NOMO-1 (cell line): ENCODE data around the gene AMIGO2.
"Not testable (repeated sequence)": the region's sequence is repeated elsewhere in the genome, so short reads cannot be mapped to it uniquely, and the experiment has no call there.

Experiments used
- DNase-seq, 2 experiments: peaks; one replicate each; lab custom pipeline; 2025; ENCODE audit not compliant: unreplicated experiment in 2 of 2; lab: John Stamatoyannopoulos, UW

Gene AMIGO2, protein sequence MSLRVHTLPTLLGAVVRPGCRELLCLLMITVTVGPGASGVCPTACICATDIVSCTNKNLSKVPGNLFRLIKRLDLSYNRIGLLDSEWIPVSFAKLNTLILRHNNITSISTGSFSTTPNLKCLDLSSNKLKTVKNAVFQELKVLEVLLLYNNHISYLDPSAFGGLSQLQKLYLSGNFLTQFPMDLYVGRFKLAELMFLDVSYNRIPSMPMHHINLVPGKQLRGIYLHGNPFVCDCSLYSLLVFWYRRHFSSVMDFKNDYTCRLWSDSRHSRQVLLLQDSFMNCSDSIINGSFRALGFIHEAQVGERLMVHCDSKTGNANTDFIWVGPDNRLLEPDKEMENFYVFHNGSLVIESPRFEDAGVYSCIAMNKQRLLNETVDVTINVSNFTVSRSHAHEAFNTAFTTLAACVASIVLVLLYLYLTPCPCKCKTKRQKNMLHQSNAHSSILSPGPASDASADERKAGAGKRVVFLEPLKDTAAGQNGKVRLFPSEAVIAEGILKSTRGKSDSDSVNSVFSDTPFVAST

DNA sequence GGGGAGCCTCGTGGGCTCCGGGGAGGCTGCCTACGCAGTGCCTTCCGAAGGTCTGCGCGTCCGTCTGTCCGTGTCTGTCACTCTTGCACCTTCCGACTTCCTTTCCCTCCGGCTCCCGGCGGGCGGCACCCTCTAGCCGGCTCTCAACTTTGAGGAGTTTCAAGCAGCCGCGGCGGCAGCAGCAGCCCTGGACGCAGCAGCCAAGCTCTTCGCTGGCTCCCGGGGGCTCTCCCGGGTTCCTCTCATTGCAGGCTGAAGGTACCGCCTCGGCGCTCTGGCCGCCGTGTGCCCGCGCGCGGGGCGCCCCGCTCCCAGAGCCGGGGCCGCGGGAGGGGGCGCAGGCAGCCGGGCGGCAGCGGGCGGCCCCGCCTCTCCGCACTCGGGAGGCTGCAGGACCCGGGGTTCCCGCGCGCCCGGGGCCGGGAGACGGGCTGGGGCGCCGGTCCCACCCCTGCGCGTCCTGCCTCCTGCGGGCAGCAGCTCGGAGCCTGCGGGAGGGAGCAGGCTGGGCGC is at the start of gene AMIGO2, which contains the start of gene PCED1B:
Gene AMIGO2, minus strand, starts transcription at position 492 of the 513 bp plus-strand sequence. CDS start 957 bp downstream, outside the sequence.
Gene PCED1B, plus strand, starts transcription at position 154 of the 513 bp plus-strand sequence. CDS start 155,443 bp downstream, outside the sequence.
- DNase-seq: peak; percentile 66 to 70

- DNase-seq: no peak
Observed at GRCh38 chr12:47126246-47126645, 46.5 kb upstream of the AMIGO2 start.

- no peak for DNase-seq
Observed at GRCh38 chr12:47124451-47124850, 44.7 kb upstream of the AMIGO2 start.

DNA sequence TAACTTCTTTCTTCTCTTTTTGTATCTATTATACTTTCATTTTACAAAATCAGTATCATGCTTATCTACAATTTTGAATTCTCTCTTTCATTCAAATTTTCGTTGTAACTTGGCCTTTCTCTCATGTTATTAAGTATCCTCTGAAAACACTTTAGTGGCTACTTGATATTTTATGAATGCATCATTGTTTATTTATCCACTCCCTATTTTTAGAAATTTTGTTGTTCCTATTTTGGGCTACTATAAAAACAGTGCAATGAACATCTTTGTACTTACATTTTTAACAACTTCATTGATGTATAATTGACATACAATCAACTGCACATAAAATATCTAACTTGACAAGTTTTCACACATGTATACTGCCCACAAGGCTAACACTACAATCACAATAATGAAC is 44.0 kb upstream of the AMIGO2 start:
- no peak for DNase-seq

- no peak for DNase-seq
Observed at GRCh38 chr12:47122602-47123001, 42.8 kb upstream of the AMIGO2 start.

- no peak for DNase-seq
Observed at GRCh38 chr12:47121146-47121545, 41.4 kb upstream of the AMIGO2 start.

GRCh38 chr12:47120736-47121135 is 41.0 kb upstream of the AMIGO2 start:
- DNase-seq: no peak

- not testable (repeated sequence) for DNase-seq
Observed at GRCh38 chr12:47117305-47117704, 37.5 kb upstream of the AMIGO2 start.

- DNase-seq: no peak
Observed at GRCh38 chr12:47114481-47114892, 34.7 kb upstream of the AMIGO2 start.

DNA sequence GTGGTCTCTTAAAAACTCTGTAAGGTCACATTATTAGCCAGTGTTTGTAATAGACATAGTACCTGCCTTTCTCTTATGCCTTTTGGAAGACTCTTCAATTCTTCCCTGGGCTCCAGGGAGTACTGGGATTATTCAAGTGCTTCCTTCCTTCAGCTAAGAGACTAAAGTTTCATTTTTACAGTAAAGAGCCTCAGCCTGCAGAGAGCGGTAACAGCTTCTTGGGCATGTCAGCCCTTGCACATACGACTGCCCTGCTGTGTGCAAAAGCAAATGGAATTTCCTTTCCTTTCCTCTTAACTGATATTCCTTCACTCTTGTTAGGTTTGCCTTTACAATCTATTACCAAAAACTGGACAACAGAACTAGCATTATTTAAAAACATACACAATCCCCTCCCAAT is 32.9 kb upstream of the AMIGO2 start:
- DNase-seq: no peak

GRCh38 chr12:47111854-47112253 is 32.1 kb upstream of the AMIGO2 start:
- no peak for DNase-seq

DNA sequence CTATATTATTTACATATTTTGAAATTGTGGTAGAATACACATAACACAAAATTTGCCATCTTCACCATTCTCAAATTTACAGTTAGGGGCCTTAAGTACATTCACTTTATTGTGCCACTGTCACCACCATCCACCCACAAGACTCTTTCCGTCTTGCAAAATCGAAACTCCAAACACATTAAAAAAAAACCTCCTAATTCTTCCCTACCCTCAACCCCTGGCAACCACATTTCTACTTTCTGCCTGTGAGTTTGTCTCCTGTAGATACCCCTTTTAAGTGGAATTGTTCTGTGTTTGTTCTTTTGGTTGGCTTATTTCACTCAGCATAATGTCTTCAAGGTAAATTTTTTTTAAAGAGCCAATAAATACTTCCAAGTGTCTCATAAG is 31.6 kb upstream of the AMIGO2 start:
- peak; percentile 75 to 76 for DNase-seq

- no peak for DNase-seq
Observed at GRCh38 chr12:47110718-47111391, 31.1 kb upstream of the AMIGO2 start.

DNA sequence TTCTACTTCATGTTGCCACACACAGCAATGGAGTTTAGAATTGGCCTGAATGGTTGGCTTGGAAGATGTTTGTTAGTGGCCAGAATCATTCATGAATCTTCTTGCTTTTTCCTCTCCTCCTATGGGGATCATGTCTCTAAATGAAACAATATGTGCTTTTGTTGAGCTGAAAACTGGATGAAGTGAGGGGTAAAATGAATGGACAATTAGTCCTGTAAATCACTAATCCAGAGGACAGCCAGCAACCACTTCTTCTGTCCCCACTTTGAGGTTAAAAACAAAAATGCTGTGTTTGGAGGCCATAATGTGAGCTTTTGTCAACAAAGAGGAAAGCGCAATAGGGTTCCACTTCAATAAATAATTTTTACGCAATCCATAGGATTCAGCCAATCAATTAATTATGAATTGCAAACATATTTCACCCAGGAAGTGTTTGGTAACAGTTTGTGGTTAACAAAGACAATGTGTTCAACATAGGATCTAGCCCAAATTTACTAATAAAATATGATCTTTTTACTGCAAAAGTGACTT is 30.3 kb upstream of the AMIGO2 start:
- DNase-seq: no peak

DNA sequence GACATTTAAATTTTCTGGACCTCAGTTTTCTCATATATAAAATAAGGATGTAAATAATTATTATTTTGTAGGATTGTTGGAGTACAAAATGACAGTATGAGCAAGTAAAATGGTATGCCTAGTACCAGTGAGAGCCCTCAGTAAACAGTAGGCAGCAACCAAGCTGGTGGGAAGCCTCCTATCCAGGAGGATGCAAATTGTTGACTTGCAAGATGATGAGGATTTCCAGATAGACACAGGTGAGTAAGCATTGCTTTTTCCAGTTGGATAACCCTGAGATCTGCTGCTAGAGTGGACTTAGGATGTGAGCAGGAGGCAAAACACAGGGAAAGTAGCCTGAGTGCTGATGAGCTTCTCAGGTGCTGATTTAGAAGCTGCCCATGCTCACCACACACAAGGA is 28.2 kb upstream of the AMIGO2 start:
- DNase-seq: no peak

DNA sequence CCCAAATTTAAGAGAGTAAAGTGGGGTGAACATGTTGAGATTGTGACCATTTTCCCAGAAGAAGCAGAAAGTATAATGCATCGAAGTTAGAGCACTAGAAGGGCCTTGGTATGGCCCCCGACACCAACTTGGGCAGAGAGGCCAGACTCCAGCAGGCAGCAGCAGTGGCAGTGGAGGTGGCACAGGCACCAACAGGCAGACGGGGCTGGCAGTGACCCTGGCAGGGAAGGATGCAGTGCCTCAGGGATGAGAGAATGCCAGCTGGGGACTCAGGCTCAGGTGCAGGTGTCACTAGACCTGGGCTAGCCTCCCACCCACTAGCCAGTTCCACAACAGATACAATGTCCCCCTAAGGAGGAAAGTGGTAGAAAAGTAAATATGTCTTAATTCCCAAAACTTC is 27.7 kb upstream of the AMIGO2 start:
- no peak for DNase-seq

- no peak for DNase-seq
Observed at GRCh38 chr12:47105914-47106674, 26.3 kb upstream of the AMIGO2 start.

GRCh38 chr12:47102845-47103651 is 23.3 kb upstream of the AMIGO2 start:
- DNase-seq: no peak

DNA sequence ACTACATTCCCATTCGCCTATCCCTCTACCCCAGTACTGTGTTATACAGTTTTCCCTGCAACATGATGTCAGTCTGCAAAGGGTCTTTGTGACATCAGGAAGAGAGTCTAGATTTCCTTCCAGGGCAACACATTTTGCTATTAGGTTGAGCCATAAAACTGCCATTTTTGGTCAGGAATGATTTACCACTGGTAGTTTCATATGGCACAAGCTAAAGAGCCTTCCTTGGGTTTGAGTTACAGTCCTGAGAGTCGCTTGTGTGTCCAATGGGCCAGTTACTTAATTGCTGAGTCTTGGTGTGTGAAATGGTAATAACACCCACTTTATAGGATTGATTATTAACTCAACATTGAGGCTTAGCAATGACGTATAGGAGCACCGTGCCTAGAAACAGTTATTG is 22.6 kb upstream of the AMIGO2 start:
- DNase-seq: no peak

GRCh38 chr12:47100160-47100559 is 20.4 kb upstream of the AMIGO2 start:
- DNase-seq: no peak
